Tibial artery (tissue), 4 donors: Measurements from ENCODE around the gene EXOSC7.

Source experiments
- DNase-seq, 2 donors: peaks; one replicate each; pipeline ENCODE4 v3.0.0-alpha.2; 2019
- H3K27ac ChIP-seq, 2 donors: fragments of 200-600 bp; sonication (generic) in 1 of 2; 1 replicate in 1 of 2; 2 replicates in 1 of 2; pipeline ENCODE4 v1.5.1; 2018 to 2019; ENCODE audit warnings: mild to moderate bottlenecking in 1 of 2
- H3K27me3 ChIP-seq, 2 donors: fragments of 200-600 bp; sonication (generic) in 1 of 2; one replicate each; pipeline versions ENCODE4 v1.5.1 to v1.6.0; 2016 to 2019
- H3K36me3 ChIP-seq, 3 donors: fragments of 200-600 bp; sonication (generic) in 2 of 3; one replicate each; pipeline ENCODE4 v1.5.1; 2016 to 2019; ENCODE audit warnings: mild to moderate bottlenecking in 2 of 3
- H3K4me1 ChIP-seq, 4 donors: fragments of 200-600 bp; sonication (generic) in 2 of 4; 1 replicate in 3 of 4; 2 replicates in 1 of 4; pipeline ENCODE4 v1.5.1; 2016 to 2019
- H3K4me3 ChIP-seq, 2 donors: fragments of 200-600 bp; sonication (generic) in 1 of 2; 1 replicate in 1 of 2; 2 replicates in 1 of 2; pipeline ENCODE4 v1.5.1; 2018 to 2019; ENCODE audit warnings: mild to moderate bottlenecking in 2 of 2
- H3K9me3 ChIP-seq, 3 donors: fragments of 200-600 bp; sonication (generic) in 1 of 3; one replicate each; pipeline ENCODE4 v1.5.1; 2016 to 2019
- CTCF ChIP-seq, 2 experiments: fragments of 200-600 bp in 1 of 2; fragments of 450-650 bp in 1 of 2; IDR thresholded peaks; one replicate each; pipeline ENCODE4 v1.5.1; 2017 to 2019; ENCODE audit warnings: antibody characterized with exemption in 2 of 2, mild to moderate bottlenecking in 1 of 2, moderate library complexity in 1 of 2
- intact Hi-C: fragments of 100-400 bp; cut with DNase I; formaldehyde crosslinking; loops from one replicate; pipeline ENCODE4 v1.15.0; 2023; ENCODE audit warnings: low total_unique reads

Gene EXOSC7

GRCh38 chr3:44962621-44963393 lies 13.2 kb upstream of the EXOSC7 start:
- intact Hi-C loops = no loop called here
- Histone ChIP-seq H3K27me3 (no peaks in the 10 kb centered on the region), H3K36me3 (peaks cover 12 to 13% (median 13%) of the 10 kb centered on the region in 3 donors), H3K4me1 (peaks cover 0 to 4% (median 0%) of the 10 kb centered on the region in 4 donors), H3K9me3 (no peaks in the 10 kb centered on the region), H3K27ac (no peak overlapping the region), H3K4me3 (no peak overlapping the region)
- TF ChIP-seq CTCF (IDR thresholded peaks at IDR 0.05) = no peak
- DNase-seq = no peak

GRCh38 chr3:44963571-44964325 lies 12.3 kb upstream of the EXOSC7 start:
- no peaks in the 10 kb centered on the region for H3K9me3 ChIP-seq
- H3K36me3 ChIP-seq = peaks cover 4% of the 10 kb centered on the region in 3 donors
- no peak for DNase-seq
- no peak overlapping the region for H3K27ac ChIP-seq
- H3K4me3 ChIP-seq = no peak overlapping the region
- intact Hi-C loops = no loop called here
- no peaks in the 10 kb centered on the region for H3K27me3 ChIP-seq
- TF ChIP-seq CTCF (IDR thresholded peaks at IDR 0.05) = no peak
- peaks cover 0 to 4% (median 0%) of the 10 kb centered on the region in 4 donors for H3K4me1 ChIP-seq

- H3K27ac ChIP-seq = no peak overlapping the region
- peaks cover 0 to 4% (median 0%) of the 10 kb centered on the region in 4 donors for H3K4me1 ChIP-seq
Observed at GRCh38 chr3:44965165-44965564, 10.9 kb upstream of the EXOSC7 start.

GRCh38 chr3:44966795-44967278 lies 9.2 kb upstream of the EXOSC7 start:
- Histone ChIP-seq H3K9me3 (no peaks in the 10 kb centered on the region), H3K4me1 (no peaks in the 10 kb centered on the region), H3K27me3 (no peaks in the 10 kb centered on the region), H3K4me3 (no peak overlapping the region), H3K36me3 (no peaks in the 10 kb centered on the region), H3K27ac (no peak overlapping the region)
- intact Hi-C loops = no loop called here
- TF ChIP-seq CTCF (IDR thresholded peaks at IDR 0.05) = no peak
- no peak for DNase-seq

More at GRCh38 chr3:44965165-44965564, 10.9 kb upstream of the EXOSC7 start:
- TF ChIP-seq CTCF (IDR thresholded peaks at IDR 0.05) = no peak
- DNase-seq = no peak
- Histone ChIP-seq H3K36me3 (no peaks in the 10 kb centered on the region), H3K27me3 (no peaks in the 10 kb centered on the region), H3K9me3 (no peaks in the 10 kb centered on the region), H3K4me3 (no peak overlapping the region)
- intact Hi-C loops = no loop called here

GRCh38 chr3:44968447-44968858 lies 7.6 kb upstream of the EXOSC7 start:
- no peaks in the 10 kb centered on the region for H3K4me1 ChIP-seq
- no peaks in the 10 kb centered on the region for H3K27me3 ChIP-seq
- no peak overlapping the region for H3K27ac ChIP-seq
- no peaks in the 10 kb centered on the region for H3K9me3 ChIP-seq
- DNase-seq = no peak
- intact Hi-C loops = no loop called here
- no peaks in the 10 kb centered on the region for H3K36me3 ChIP-seq
- H3K4me3 ChIP-seq = no peak overlapping the region
- no peak for TF ChIP-seq CTCF (IDR thresholded peaks at IDR 0.05)
